Colonic mucosa (tissue), 4 donors: ENCODE measurements around the gene ARHGAP1. TPM values are rescaled to one million over a fixed set of nuclear protein-coding genes. Genes with fewer than 3 reads are reported as not detected.

Source experiments
- DNase-seq: peaks from one replicate; pipeline ENCODE4 v3.0.0-alpha.2; 2020
- H3K27ac ChIP-seq: fragments of 200-600 bp; one replicate; pipeline ENCODE4 v1.8.0; 2021
- H3K27me3 ChIP-seq: fragments of 200-600 bp; one replicate; pipeline ENCODE4 v1.8.0; 2021
- H3K36me3 ChIP-seq: fragments of 200-600 bp; one replicate; pipeline ENCODE4 v1.8.0; 2021
- H3K4me1 ChIP-seq: fragments of 200-600 bp; one replicate; pipeline ENCODE4 v1.8.0; 2021; ENCODE audit warnings: mild to moderate bottlenecking
- H3K4me3 ChIP-seq: fragments of 200-600 bp; one replicate; pipeline ENCODE4 v1.8.0; 2021
- H3K9ac ChIP-seq, 2 donors: one replicate each; pipeline ENCODE4 v1.7.0; 2013; ENCODE audit warnings: control low read depth in 2 of 2, low read depth in 2 of 2, low read length in 2 of 2
- H3K9me3 ChIP-seq: fragments of 200-600 bp; one replicate; pipeline ENCODE4 v1.8.0; 2021
- intact Hi-C: fragments of 100-400 bp; cut with DNase I; formaldehyde crosslinking; loops from one replicate; pipeline ENCODE4 v1.14.1; 2022
- total RNA-seq, 2 donors: library from RNA; stranded (reverse); fragmentation: NEBNext Ultra II Directional in 1 of 2; extraction: Animal tissue kit (Norgen Biotek cat#: 25700) in 1 of 2; gene quantifications; one replicate each; pipeline ENCODE4 v1.2.1, GENCODE V29; 2021
- TF ChIP-seq, protein P1 (sequence below): fragments of 200-600 bp; IDR thresholded peaks from one replicate; pipeline ENCODE4 v1.8.0; 2022; ENCODE audit warnings: antibody characterized with exemption, mild to moderate bottlenecking
- donor health status: healthy.
- donor health status: DM: no; HTN: no; CAD: no.
- donor health status: DM: no; HTN: no; CAD: no.

ARHGAP1 gene
- total RNA-seq, 2 donors from 2014 or later = 68.3 to 81.7 TPM

- Histone ChIP-seq H3K9me3 (no peaks in the 10 kb centered on the region), H3K4me1 (peaks cover 3% of the 10 kb centered on the region), H3K27me3 (no peaks in the 10 kb centered on the region), H3K4me3 (no peak overlapping the region), H3K36me3 (peaks cover 29% of the 10 kb centered on the region), H3K9ac (no peak overlapping the region), H3K27ac (no peak overlapping the region)
- intact Hi-C loops = no loop called here
- no peak for DNase-seq
- TF ChIP-seq, protein P1, sequence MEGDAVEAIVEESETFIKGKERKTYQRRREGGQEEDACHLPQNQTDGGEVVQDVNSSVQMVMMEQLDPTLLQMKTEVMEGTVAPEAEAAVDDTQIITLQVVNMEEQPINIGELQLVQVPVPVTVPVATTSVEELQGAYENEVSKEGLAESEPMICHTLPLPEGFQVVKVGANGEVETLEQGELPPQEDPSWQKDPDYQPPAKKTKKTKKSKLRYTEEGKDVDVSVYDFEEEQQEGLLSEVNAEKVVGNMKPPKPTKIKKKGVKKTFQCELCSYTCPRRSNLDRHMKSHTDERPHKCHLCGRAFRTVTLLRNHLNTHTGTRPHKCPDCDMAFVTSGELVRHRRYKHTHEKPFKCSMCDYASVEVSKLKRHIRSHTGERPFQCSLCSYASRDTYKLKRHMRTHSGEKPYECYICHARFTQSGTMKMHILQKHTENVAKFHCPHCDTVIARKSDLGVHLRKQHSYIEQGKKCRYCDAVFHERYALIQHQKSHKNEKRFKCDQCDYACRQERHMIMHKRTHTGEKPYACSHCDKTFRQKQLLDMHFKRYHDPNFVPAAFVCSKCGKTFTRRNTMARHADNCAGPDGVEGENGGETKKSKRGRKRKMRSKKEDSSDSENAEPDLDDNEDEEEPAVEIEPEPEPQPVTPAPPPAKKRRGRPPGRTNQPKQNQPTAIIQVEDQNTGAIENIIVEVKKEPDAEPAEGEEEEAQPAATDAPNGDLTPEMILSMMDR = no peak
Measured at GRCh38 chr11:46680815-46681214, 19.6 kb downstream of the ARHGAP1 start.

DNA sequence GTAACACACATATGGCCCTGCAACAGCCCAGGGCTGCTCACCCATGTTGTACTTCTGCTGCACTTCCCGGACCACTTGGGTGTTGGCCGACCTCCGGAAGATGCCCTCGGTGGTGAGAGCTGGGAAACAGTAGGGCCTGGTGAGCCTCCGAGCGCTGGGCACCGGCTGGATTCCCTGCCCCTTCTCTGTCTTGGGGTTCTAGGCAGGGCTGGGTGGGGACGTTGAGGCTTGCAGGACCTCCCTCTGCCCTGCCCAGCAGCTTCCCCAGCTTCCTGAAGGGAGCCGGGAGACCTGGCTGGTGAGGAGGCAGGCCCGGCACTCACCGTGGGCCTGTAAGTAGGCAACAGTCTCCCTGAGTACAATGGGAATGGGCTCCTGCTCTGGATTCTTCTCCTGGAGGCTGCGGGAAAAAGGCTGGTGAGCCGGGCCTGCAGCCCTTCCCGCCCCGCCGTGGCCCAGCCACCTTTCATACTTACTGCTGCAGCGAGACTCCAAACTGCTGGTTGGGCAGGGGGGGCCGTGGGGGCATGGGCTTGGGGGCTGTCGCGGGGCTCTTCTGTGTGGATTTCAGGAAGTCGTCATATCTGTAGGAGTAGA, 20.2 kb downstream of the ARHGAP1 start:
- H3K9ac ChIP-seq = no peak overlapping the region
- no peaks in the 10 kb centered on the region for H3K9me3 ChIP-seq
- no peak for DNase-seq
- TF ChIP-seq, protein P1 = no peak
- H3K36me3 ChIP-seq = peaks cover 28% of the 10 kb centered on the region
- no peak overlapping the region for H3K4me3 ChIP-seq
- no peak overlapping the region for H3K27ac ChIP-seq
- intact Hi-C loops = no loop called here
- H3K27me3 ChIP-seq = no peaks in the 10 kb centered on the region
- peaks cover 8% of the 10 kb centered on the region for H3K4me1 ChIP-seq

GRCh38 chr11:46679241-46680163, 20.9 kb downstream of the ARHGAP1 start:
- Histone ChIP-seq H3K4me3 (no peak overlapping the region), H3K27me3 (no peaks in the 10 kb centered on the region), H3K27ac (no peak overlapping the region), H3K9ac (no peak overlapping the region), H3K36me3 (peaks cover 28% of the 10 kb centered on the region), H3K9me3 (no peaks in the 10 kb centered on the region), H3K4me1 (peaks cover 14% of the 10 kb centered on the region)
- TF ChIP-seq, protein P1 = no peak
- intact Hi-C loops = no loop called here
- DNase-seq = no peak

DNA sequence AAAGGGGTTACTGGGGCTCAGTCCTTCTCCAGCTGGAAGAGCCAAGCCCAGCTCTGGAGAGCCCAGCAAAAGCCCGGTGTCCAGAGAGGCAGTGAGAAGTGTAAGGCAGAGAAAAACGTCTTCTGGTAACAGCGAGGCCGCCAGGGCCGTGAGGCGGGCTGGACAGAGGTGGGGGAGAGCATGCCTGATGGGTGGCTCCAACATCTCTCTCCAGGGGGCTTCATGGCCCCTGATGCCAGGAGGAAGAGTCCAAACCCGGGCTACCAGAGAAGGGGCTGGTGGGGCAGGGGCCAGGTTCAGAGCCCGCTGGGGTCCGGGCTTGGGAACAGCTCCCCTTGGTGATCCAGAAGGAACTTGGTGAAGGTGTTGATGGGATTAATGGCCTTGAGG, 21.7 kb downstream of the ARHGAP1 start:
- Histone ChIP-seq H3K4me3 (no peak overlapping the region), H3K9me3 (no peaks in the 10 kb centered on the region), H3K4me1 (peaks cover 22% of the 10 kb centered on the region), H3K9ac (no peak overlapping the region), H3K36me3 (peaks cover 28% of the 10 kb centered on the region), H3K27ac (no peak overlapping the region), H3K27me3 (no peaks in the 10 kb centered on the region)
- TF ChIP-seq, protein P1 = no peak
- intact Hi-C loops = no loop called here
- DNase-seq = no peak

- no peak overlapping the region for H3K4me3 ChIP-seq
Measured at GRCh38 chr11:46677991-46678740, 22.3 kb downstream of the ARHGAP1 start.

More at GRCh38 chr11:46677991-46678740, 22.3 kb downstream of the ARHGAP1 start:
- Histone ChIP-seq H3K4me1 (peaks cover 22% of the 10 kb centered on the region), H3K9ac (no peak overlapping the region), H3K27ac (no peak overlapping the region), H3K27me3 (no peaks in the 10 kb centered on the region), H3K9me3 (no peaks in the 10 kb centered on the region), H3K36me3 (peaks cover 28% of the 10 kb centered on the region)
- intact Hi-C loops = no loop called here
- DNase-seq = no peak
- TF ChIP-seq, protein P1 = no peak
